Natural killer cell (primary cell): ENCODE data around the gene AQP6. TPM values are rescaled to one million over a fixed set of nuclear protein-coding genes. Genes with fewer than 3 reads are reported as not detected.

Source experiments
- ATAC-seq, 3 donors: fragments of 150-1000 bp in 2 of 3; fragments of 200-7000 bp in 1 of 3; cut with Tn5 transposase; 1 replicate in 1 of 3; 2 replicates in 2 of 3; pipeline ENCODE4 v1.10.0; 2021; ENCODE audit warnings: mild to moderate bottlenecking in 2 of 3, moderate library complexity in 2 of 3
- DNase-seq, 2 donors: peaks; one replicate each; pipeline versions ENCODE4 v3.0.0 to v3.0.0-alpha.2; 2013 to 2021; ENCODE audit warnings: mixed read lengths in 1 of 2
- H3K27ac ChIP-seq: one replicate; pipeline ENCODE4 v1.5.1; 2013; ENCODE audit warnings: mild to moderate bottlenecking, low read length
- H3K27me3 ChIP-seq: one replicate; pipeline ENCODE4 v1.6.1; 2013; ENCODE audit warnings: low read length; ENCODE audit not compliant: control insufficient read depth, insufficient read depth
- H3K36me3 ChIP-seq: one replicate; pipeline ENCODE4 v1.6.1; 2013; ENCODE audit warnings: low read length; ENCODE audit not compliant: control insufficient read depth, insufficient read depth
- H3K4me1 ChIP-seq: one replicate; pipeline ENCODE4 v1.6.1; 2013; ENCODE audit warnings: low read length; ENCODE audit not compliant: control insufficient read depth, insufficient read depth
- H3K4me3 ChIP-seq: one replicate; pipeline ENCODE4 v1.5.1; 2013; ENCODE audit warnings: low read length
- H3K9me3 ChIP-seq: one replicate; pipeline ENCODE4 v1.6.1; 2013; ENCODE audit warnings: low read length; ENCODE audit not compliant: control insufficient read depth, insufficient read depth
- H3K27ac Mint-ChIP-seq, 2 donors: one replicate each; pipeline ENCODE4 v1.8.0; 2022; ENCODE audit warnings: mild to moderate bottlenecking in 2 of 2, mixed read lengths in 2 of 2, moderate library complexity in 1 of 2
- H3K27me3 Mint-ChIP-seq, 2 donors: one replicate each; pipeline ENCODE4 v1.8.0; 2022; ENCODE audit warnings: low read depth in 2 of 2, mixed read lengths in 2 of 2
- H3K36me3 Mint-ChIP-seq: one replicate; pipeline ENCODE4 v1.8.0; 2022; ENCODE audit warnings: mixed read lengths
- H3K4me1 Mint-ChIP-seq, 2 donors: one replicate each; pipeline ENCODE4 v1.8.0; 2022; ENCODE audit warnings: mixed read lengths in 2 of 2
- H3K4me3 Mint-ChIP-seq: one replicate; pipeline ENCODE4 v1.8.0; 2022; ENCODE audit warnings: mild to moderate bottlenecking, moderate library complexity, mixed read lengths
- H3K9me3 Mint-ChIP-seq, 2 donors: one replicate each; pipeline ENCODE4 v1.8.0; 2022; ENCODE audit warnings: mixed read lengths in 2 of 2
- CTCF ChIP-seq: fragments of 200-600 bp; IDR thresholded peaks from one replicate; pipeline ENCODE4 v1.8.0; 2022; ENCODE audit warnings: antibody characterized with exemption
- WGBS: methylation state at CpG from one replicate; pipeline ENCODE4 v1.1.7; 2013; ENCODE audit warnings: missing lambda C conversion rate; ENCODE audit not compliant: insufficient coverage; 5-methylcytosine and 5-hydroxymethylcytosine counted together
- intact Hi-C: fragments of 100-400 bp; cut with micrococcal nuclease; formaldehyde crosslinking; loops from one replicate; pipeline ENCODE4 v1.14.2; 2022
- total RNA-seq, 4 donors: library from RNA; stranded (reverse); fragments of 120-200 nt in 1 of 4; gene quantifications; one replicate each; pipeline versions ENCODE4 v1.2.3 to v1.2.4, GENCODE V29; 2013 to 2022

AQP6 gene
- total RNA-seq, 3 donors from 2014 or later (not counting 1 experiment from before 2014, with no cell fraction given): not detected

GRCh38 chr12:50016501-50017475 is 44.0 kb downstream of the AQP6 start:
- Histone ChIP-seq H3K36me3 (no peaks in the 10 kb centered on the region), H3K9me3 (no peaks in the 10 kb centered on the region), H3K4me3 (no peak overlapping the region), H3K4me1 (no peaks in the 10 kb centered on the region), H3K27me3 (no peaks in the 10 kb centered on the region), H3K27ac (no peak overlapping the region)
- Mint-ChIP-seq H3K27ac (no peak overlapping the region), H3K4me3 (no peak overlapping the region), H3K27me3 (no peaks in the 10 kb centered on the region), H3K9me3 (no peaks in the 10 kb centered on the region), H3K4me1 (peaks cover 4 to 16% of the 10 kb centered on the region in 2 donors), H3K36me3 (no peaks in the 10 kb centered on the region)
- DNase-seq: no peak
- no peak for TF ChIP-seq CTCF
- WGBS: 99% methylated on average over 10 of the region's 10 CpGs
- intact Hi-C loops: no loop called here
- no peak for ATAC-seq

GRCh38 chr12:50017641-50018040 is 44.9 kb downstream of the AQP6 start:
- Mint-ChIP-seq H3K36me3 (no peaks in the 10 kb centered on the region), H3K27me3 (no peaks in the 10 kb centered on the region), H3K9me3 (no peaks in the 10 kb centered on the region), H3K4me1 (peaks cover 4 to 16% of the 10 kb centered on the region in 2 donors), H3K27ac (no peak overlapping the region), H3K4me3 (no peak overlapping the region)
- DNase-seq: no peak
- H3K4me3 ChIP-seq: no peak overlapping the region
- no peaks in the 10 kb centered on the region for H3K4me1 ChIP-seq
- H3K27me3 ChIP-seq: no peaks in the 10 kb centered on the region
- H3K36me3 ChIP-seq: no peaks in the 10 kb centered on the region
- 95% methylated on average over 6 of the region's 6 CpGs for WGBS
- ATAC-seq: no peak
- H3K9me3 ChIP-seq: no peaks in the 10 kb centered on the region
- no peak for TF ChIP-seq CTCF
- intact Hi-C loops: no loop called here
- no peak overlapping the region for H3K27ac ChIP-seq

- Histone ChIP-seq H3K36me3 (no peaks in the 10 kb centered on the region), H3K27me3 (no peaks in the 10 kb centered on the region), H3K27ac (no peak overlapping the region), H3K4me1 (no peaks in the 10 kb centered on the region), H3K4me3 (no peak overlapping the region), H3K9me3 (no peaks in the 10 kb centered on the region)
- Mint-ChIP-seq H3K36me3 (no peaks in the 10 kb centered on the region), H3K4me1 (peaks cover 4 to 16% of the 10 kb centered on the region in 2 donors), H3K27ac (no peak overlapping the region), H3K9me3 (no peaks in the 10 kb centered on the region), H3K27me3 (no peaks in the 10 kb centered on the region), H3K4me3 (no peak overlapping the region)
- 100% methylated on average over 2 of the region's 3 CpGs for WGBS
- TF ChIP-seq CTCF: no peak
- ATAC-seq (no peak), DNase-seq (no peak)
- intact Hi-C loops: no loop called here
Measured at GRCh38 chr12:50018154-50018553, 45.4 kb downstream of the AQP6 start.
